Muscle layer of duodenum (tissue), 2 donors: ENCODE measurements around the gene MACIR.

Source experiments
- H3K27ac ChIP-seq: one replicate; pipeline ENCODE4 v1.7.0; 2013; ENCODE audit warnings: mild to moderate bottlenecking, low read length
- H3K27me3 ChIP-seq: one replicate; pipeline ENCODE4 v1.7.0; 2013; ENCODE audit warnings: low read depth, mild to moderate bottlenecking, control low read depth, low read length
- H3K36me3 ChIP-seq, 2 donors: one replicate each; pipeline ENCODE4 v1.7.0; 2013; ENCODE audit warnings: low read length in 2 of 2, control low read depth in 1 of 2, mild to moderate bottlenecking in 1 of 2; ENCODE audit not compliant: insufficient read depth in 2 of 2, control insufficient read depth in 1 of 2
- H3K4me1 ChIP-seq, 2 donors: one replicate each; pipeline ENCODE4 v1.7.0; 2013; ENCODE audit warnings: low read length in 2 of 2, mild to moderate bottlenecking in 2 of 2, control low read depth in 1 of 2, moderate library complexity in 1 of 2; ENCODE audit not compliant: insufficient read depth in 2 of 2, control insufficient read depth in 1 of 2
- H3K4me3 ChIP-seq, 2 donors: one replicate each; pipeline ENCODE4 v1.7.0; 2013; ENCODE audit warnings: low read length in 2 of 2, low read depth in 1 of 2, mild to moderate bottlenecking in 1 of 2
- H3K9me3 ChIP-seq, 2 donors: one replicate each; pipeline ENCODE4 v1.7.0; 2013; ENCODE audit warnings: low read length in 2 of 2, control low read depth in 1 of 2, mild to moderate bottlenecking in 1 of 2; ENCODE audit not compliant: control insufficient read depth in 1 of 2
- donor health status: healthy.

Gene MACIR

DNA sequence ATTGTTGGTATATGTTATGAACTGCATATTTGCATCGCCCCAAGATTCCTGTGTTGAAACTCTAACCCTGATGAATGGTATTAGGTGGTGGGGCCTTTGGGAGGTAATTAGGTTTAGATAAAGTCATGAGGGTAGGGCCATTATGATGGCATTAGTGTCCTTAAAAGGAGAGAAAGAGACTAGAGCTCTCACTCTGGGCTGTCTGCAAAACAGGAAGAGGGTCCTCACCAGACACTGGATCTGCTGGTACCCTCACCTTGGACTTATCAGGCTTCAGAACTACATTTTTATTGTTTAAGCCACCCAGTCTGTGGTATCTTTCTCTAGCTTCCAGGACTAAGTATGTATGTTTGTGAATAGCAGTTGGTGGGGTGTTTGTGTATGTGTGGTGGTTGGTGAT, 68.9 kb downstream of the MACIR start:
- Histone ChIP-seq H3K27me3 (no peaks in the 10 kb centered on the region), H3K9me3 (no peaks in the 10 kb centered on the region), H3K4me3 (no peak overlapping the region), H3K4me1 (no peaks in the 10 kb centered on the region), H3K36me3 (no peaks in the 10 kb centered on the region), H3K27ac (no peak overlapping the region)

DNA sequence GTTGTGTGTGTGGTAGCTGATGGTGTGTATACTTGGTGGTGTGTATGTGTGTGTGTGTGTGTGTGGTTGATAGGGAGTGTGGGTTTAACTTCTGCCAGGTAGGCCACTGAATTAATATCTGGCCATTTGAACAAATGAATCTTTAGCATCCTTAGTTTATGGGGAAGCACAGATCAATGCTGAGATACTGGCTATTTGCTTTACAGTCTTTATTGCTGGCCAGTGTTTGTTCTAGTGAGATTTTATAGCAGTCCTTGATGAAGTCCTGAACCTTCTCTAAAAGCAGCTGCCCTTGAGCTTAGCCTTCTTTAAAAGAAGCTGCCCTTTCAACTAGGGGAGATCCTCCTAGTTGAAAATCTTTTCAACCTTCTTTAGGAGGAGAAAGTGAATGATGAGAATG, 69.3 kb downstream of the MACIR start:
- Histone ChIP-seq H3K4me1 (no peaks in the 10 kb centered on the region), H3K27ac (no peak overlapping the region), H3K9me3 (no peaks in the 10 kb centered on the region), H3K4me3 (no peak overlapping the region), H3K27me3 (no peaks in the 10 kb centered on the region), H3K36me3 (no peaks in the 10 kb centered on the region)
